22Rv1 (cell line): Measurements from ENCODE around the gene ARHGEF18.
A peak's percentile ranks its signal among the peaks of the same experiment; 100 is the strongest.

Source experiments
- H3K27ac ChIP-seq: fragments of 450-650 bp; 2 replicates; pipeline ENCODE4 v1.5.1; 2017
- ZFX ChIP-seq: fragments of 450-650 bp; IDR thresholded peaks from 2 replicates; pipeline ENCODE4 v1.6.1; 2017; ENCODE audit warnings: antibody characterized with exemption, borderline replicate concordance
- TF ChIP-seq, protein P1 (sequence below): fragments of 450-650 bp; IDR thresholded peaks from 2 replicates; pipeline ENCODE4 v1.5.1; 2017; ENCODE audit warnings: mild to moderate bottlenecking

The ARHGEF18 gene

DNA sequence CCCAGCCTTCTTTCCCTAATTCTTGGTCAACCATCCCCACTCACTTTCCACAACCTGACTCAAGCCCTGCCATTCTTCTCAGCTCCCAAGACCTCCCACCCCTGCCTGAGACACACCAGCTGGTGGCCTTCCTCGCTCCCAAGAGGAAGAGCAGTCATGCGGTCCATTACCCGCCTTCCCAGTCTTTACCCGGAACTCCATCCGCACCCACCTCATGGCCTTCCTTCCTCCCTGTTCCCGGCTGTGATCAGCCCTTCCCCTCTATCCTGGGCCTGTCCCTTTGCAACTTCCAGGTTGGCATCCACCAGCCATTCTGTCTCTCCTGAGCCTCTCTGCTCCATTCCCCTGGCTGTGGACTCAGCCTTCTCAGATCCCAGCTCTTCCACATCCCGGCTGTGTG lies 35.9 kb upstream of the ARHGEF18 start:
- no peak overlapping the region for H3K27ac ChIP-seq
- TF ChIP-seq ZFX, result no peak
- TF ChIP-seq, protein P1, sequence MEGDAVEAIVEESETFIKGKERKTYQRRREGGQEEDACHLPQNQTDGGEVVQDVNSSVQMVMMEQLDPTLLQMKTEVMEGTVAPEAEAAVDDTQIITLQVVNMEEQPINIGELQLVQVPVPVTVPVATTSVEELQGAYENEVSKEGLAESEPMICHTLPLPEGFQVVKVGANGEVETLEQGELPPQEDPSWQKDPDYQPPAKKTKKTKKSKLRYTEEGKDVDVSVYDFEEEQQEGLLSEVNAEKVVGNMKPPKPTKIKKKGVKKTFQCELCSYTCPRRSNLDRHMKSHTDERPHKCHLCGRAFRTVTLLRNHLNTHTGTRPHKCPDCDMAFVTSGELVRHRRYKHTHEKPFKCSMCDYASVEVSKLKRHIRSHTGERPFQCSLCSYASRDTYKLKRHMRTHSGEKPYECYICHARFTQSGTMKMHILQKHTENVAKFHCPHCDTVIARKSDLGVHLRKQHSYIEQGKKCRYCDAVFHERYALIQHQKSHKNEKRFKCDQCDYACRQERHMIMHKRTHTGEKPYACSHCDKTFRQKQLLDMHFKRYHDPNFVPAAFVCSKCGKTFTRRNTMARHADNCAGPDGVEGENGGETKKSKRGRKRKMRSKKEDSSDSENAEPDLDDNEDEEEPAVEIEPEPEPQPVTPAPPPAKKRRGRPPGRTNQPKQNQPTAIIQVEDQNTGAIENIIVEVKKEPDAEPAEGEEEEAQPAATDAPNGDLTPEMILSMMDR, result no peak

DNA sequence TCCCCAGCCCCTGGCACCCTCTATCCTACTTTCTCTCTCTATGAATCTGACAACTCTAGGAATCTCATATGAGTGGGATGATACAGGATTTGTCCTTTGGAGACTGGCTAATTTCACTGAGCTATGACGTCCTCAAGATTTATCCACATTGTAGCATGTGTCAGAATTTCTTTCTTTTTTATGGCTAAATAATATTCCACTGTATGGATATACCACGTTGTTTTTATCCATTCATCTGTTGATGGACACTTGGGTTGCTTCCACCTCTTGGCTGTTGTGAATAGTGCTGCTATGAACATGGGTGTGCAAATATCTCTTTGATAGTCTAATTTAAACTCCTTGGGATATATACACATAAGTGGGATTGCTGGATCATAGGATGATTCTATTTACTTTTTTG lies 30.6 kb upstream of the ARHGEF18 start:
- no peak for TF ChIP-seq ZFX
- TF ChIP-seq, protein P1, result no peak
- no peak overlapping the region for H3K27ac ChIP-seq

DNA sequence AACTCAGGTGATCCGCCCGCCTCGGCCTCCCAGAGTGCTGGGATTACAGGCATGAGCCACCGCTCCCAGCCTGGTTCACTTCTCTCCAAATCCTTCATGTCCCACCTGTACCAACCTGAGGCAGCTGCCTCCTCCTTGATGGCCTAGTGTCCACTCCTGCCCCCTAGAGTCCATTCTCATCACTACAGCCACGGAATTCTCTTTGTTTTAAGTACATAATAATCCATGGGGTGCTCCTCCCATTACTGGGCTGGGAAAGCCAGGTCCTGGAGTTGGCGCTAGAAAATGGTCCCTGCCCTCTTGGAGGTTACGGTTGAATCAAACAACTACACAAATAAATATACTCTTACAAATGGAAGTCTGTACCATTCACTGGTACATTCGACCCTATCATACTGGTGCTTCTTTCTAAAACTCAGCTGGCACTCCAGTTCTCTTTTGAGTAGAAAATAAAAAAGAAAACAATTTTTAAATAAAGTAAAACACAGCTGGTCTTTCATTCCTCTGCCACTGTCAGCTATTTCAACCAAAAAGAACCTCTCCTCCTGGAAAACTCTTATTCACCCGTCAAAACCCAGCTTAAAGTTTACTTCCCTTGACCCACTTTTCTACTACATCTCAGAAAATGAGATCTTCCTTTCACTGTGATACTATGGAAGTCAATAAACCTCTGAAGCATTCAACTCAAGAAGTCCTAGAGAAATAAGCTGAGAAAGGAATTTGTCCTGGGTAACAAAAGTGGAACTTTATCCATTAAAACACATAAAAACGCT lies 22.4 kb upstream of the ARHGEF18 start:
- TF ChIP-seq, protein P1, result peak; percentile 80
- no peak for TF ChIP-seq ZFX
- no peak overlapping the region for H3K27ac ChIP-seq

DNA sequence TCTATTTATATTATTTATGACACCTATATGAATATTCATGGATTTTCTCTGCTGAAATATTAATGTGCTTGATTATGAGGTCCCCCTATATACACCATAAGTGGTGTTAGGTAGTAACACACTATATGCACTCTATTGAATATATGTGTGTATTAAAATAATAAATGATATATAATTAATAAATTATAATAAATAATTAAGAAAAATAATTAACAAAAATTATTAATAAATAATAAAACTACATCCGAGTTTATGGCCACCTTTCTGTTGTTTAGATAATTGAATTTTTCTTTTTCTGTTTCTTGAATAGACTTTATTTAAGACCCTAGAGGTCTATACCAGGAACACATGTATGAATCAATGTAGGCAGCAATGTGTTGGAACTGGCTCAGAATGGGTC lies 20.9 kb upstream of the ARHGEF18 start:
- TF ChIP-seq, protein P1, result no peak
- TF ChIP-seq ZFX, result no peak
- H3K27ac ChIP-seq, result no peak overlapping the region

DNA sequence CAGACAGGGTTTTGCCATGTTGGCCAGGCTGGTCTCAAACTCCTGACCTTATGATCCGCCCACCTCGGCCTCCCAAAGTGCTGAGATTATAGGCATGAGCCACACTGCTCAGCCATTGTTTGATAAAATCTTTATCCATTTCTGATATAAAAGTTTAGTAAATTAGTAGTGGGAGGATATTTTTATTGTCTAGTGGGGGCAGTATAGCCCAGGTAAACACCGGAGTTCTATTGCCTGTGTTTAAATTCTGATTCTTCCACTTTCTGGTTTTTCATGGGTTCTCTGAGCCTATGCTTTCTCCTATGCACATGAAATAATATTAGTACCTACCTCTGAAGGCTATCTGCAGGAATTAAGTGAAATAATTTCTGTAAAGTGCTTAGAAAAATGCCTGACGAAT lies 20.1 kb upstream of the ARHGEF18 start:
- TF ChIP-seq ZFX, result no peak
- TF ChIP-seq, protein P1, result peak; percentile 17
- H3K27ac ChIP-seq, result no peak overlapping the region

DNA sequence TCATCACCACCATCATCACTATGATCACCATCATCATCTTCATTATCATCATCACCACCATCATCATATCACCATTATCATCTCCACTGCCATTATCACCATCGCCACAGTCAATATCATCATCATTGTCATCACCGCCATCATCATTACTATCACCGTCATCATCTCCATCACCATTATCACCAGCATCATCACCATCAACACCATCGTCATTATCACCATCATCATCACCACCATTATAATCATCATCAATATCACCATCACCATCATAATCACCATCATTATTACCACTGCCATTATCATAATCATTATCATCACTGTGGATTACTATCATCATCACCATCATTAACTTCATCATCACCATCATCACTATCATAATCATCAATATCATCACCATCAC lies 17.3 kb upstream of the ARHGEF18 start:
- no peak overlapping the region for H3K27ac ChIP-seq
- TF ChIP-seq ZFX, result no peak
- TF ChIP-seq, protein P1, result no peak
